PC-3 (cell line): ENCODE results near the gene BBS4.
"Not testable (repeated sequence)": the region's sequence is repeated elsewhere in the genome, so short reads cannot be mapped to it uniquely, and the experiment has no call there.

ENCODE experiments used
- CTCF ChIP-seq: fragments of 300-600 bp; sonication (generic); conservative IDR thresholded peaks from 2 replicates; pipeline ENCODE4 v1.5.1; 2017; ENCODE audit warnings: antibody characterized with exemption, low read depth, mild to moderate bottlenecking, low read length
- EZH2phosphoT487 ChIP-seq: fragments of 300-600 bp; sonication (generic); IDR thresholded peaks from 2 replicates; pipeline ENCODE4 v1.6.1; 2018; ENCODE audit warnings: mild to moderate bottlenecking, antibody characterized with exemption, low read length, borderline replicate concordance

- not testable (repeated sequence) for TF ChIP-seq EZH2phosphoT487, CTCF
Observed at GRCh38 chr15:72654397-72654796, 31.6 kb upstream of the BBS4 start, which contains the start of gene GOLGA6B.
